ENCODE data around the gene NKD2. TPM values are rescaled to one million over a fixed set of nuclear protein-coding genes. Genes with fewer than 3 reads are reported as not detected.

NKD2 gene
- total RNA-seq, 2 experiments from 2014 or later: 0.41 to 1.1 TPM

GRCh38 chr5:1048861-1049838, 40.5 kb downstream of the NKD2 start:
- Mint-ChIP-seq H3K4me1 (ENCODE audit: low read depth) (no peaks in the 10 kb centered on the region), H3K36me3 (no peaks in the 10 kb centered on the region), H3K4me3 (no peak overlapping the region), H3K9me3 (peaks cover 45% of the 10 kb centered on the region), H3K27ac (no peak overlapping the region), H3K27me3 (no peaks in the 10 kb centered on the region)
- intact Hi-C loops (cut with micrococcal nuclease): no loop called here
- ChIA-PET POLR2A (no interaction called here), CTCF (no interaction called here)
- DNase-seq: no peak

- Mint-ChIP-seq H3K27ac (no peak overlapping the region), H3K4me1 (ENCODE audit: low read depth) (no peaks in the 10 kb centered on the region), H3K36me3 (no peaks in the 10 kb centered on the region), H3K27me3 (no peaks in the 10 kb centered on the region), H3K4me3 (no peak overlapping the region), H3K9me3 (peaks cover 29% of the 10 kb centered on the region)
- intact Hi-C loops (cut with micrococcal nuclease): no loop called here
- ChIA-PET CTCF (no interaction called here), POLR2A (no interaction called here)
- DNase-seq: no peak
Observed at GRCh38 chr5:1050423-1051365, 42.1 kb downstream of the NKD2 start.

GRCh38 chr5:1051366-1051720, 42.7 kb downstream of the NKD2 start:
- ChIA-PET CTCF (no interaction called here), POLR2A (no interaction called here)
- no peaks in the 10 kb centered on the region for H3K27me3 Mint-ChIP-seq
- no peaks in the 10 kb centered on the region for H3K4me1 Mint-ChIP-seq (ENCODE audit: low read depth)
- H3K9me3 Mint-ChIP-seq: peaks cover 23% of the 10 kb centered on the region
- intact Hi-C loops (cut with micrococcal nuclease): no loop called here
- no peak for DNase-seq
- no peaks in the 10 kb centered on the region for H3K36me3 Mint-ChIP-seq
- no peak overlapping the region for H3K27ac Mint-ChIP-seq
- no peak overlapping the region for H3K4me3 Mint-ChIP-seq

- H3K9me3 Mint-ChIP-seq: peaks cover 15% of the 10 kb centered on the region
- H3K36me3 Mint-ChIP-seq: no peaks in the 10 kb centered on the region
- H3K27ac Mint-ChIP-seq: no peak overlapping the region
- POLR2A ChIA-PET: no interaction called here
- H3K27me3 Mint-ChIP-seq: no peaks in the 10 kb centered on the region
- no peak for DNase-seq
- intact Hi-C loops (cut with micrococcal nuclease): no loop called here
- no peaks in the 10 kb centered on the region for H3K4me1 Mint-ChIP-seq (ENCODE audit: low read depth)
- CTCF ChIA-PET: no interaction called here
- H3K4me3 Mint-ChIP-seq: no peak overlapping the region
Observed at GRCh38 chr5:1052076-1052475, 43.5 kb downstream of the NKD2 start.

GRCh38 chr5:1052641-1053390, 44.2 kb downstream of the NKD2 start:
- ChIA-PET POLR2A (no interaction called here), CTCF (no interaction called here)
- Mint-ChIP-seq H3K9me3 (peaks cover 8% of the 10 kb centered on the region), H3K27me3 (no peaks in the 10 kb centered on the region), H3K4me1 (ENCODE audit: low read depth) (no peaks in the 10 kb centered on the region), H3K36me3 (no peaks in the 10 kb centered on the region), H3K4me3 (no peak overlapping the region), H3K27ac (no peak overlapping the region)
- DNase-seq: no peak
- intact Hi-C loops (cut with micrococcal nuclease): no loop called here

GRCh38 chr5:1053391-1054017, 44.9 kb downstream of the NKD2 start:
- POLR2A ChIA-PET: interaction anchor here (0.5 kb wide), 1 partner anchor 751 kb away, joined by 4 read pairs; no protein-coding TSS in a partner anchor
- H3K27ac Mint-ChIP-seq: no peak overlapping the region
- no peak for DNase-seq
- intact Hi-C loops (cut with micrococcal nuclease): no loop called here
- peaks cover 1% of the 10 kb centered on the region for H3K9me3 Mint-ChIP-seq
- no peak overlapping the region for H3K4me3 Mint-ChIP-seq
- no peaks in the 10 kb centered on the region for H3K36me3 Mint-ChIP-seq
- no peaks in the 10 kb centered on the region for H3K27me3 Mint-ChIP-seq
- H3K4me1 Mint-ChIP-seq (ENCODE audit: low read depth): no peaks in the 10 kb centered on the region
- CTCF ChIA-PET: no interaction called here

GRCh38 chr5:1054018-1054798, 45.6 kb downstream of the NKD2 start:
- Mint-ChIP-seq H3K27ac (no peak overlapping the region), H3K27me3 (no peaks in the 10 kb centered on the region), H3K36me3 (peaks cover under 1% of the 10 kb centered on the region), H3K9me3 (no peaks in the 10 kb centered on the region), H3K4me3 (no peak overlapping the region), H3K4me1 (ENCODE audit: low read depth) (no peaks in the 10 kb centered on the region)
- intact Hi-C loops (cut with micrococcal nuclease): no loop called here
- POLR2A ChIA-PET: interaction anchor here (0.5 kb wide), 1 partner anchor 752 kb away, joined by 4 read pairs; no protein-coding TSS in a partner anchor
- CTCF ChIA-PET: no interaction called here
- DNase-seq: no peak

GRCh38 chr5:1054799-1055775, 46.5 kb downstream of the NKD2 start:
- no peak for DNase-seq
- Mint-ChIP-seq H3K36me3 (peaks cover 3% of the 10 kb centered on the region), H3K4me3 (no peak overlapping the region), H3K27me3 (no peaks in the 10 kb centered on the region), H3K27ac (no peak overlapping the region), H3K4me1 (ENCODE audit: low read depth) (no peaks in the 10 kb centered on the region), H3K9me3 (no peaks in the 10 kb centered on the region)
- ChIA-PET POLR2A (no interaction called here), CTCF (no interaction called here)
- intact Hi-C loops (cut with micrococcal nuclease): no loop called here

GRCh38 chr5:1055896-1056610, 47.5 kb downstream of the NKD2 start:
- no peak overlapping the region for H3K4me3 Mint-ChIP-seq
- intact Hi-C loops (cut with micrococcal nuclease): no loop called here
- H3K27me3 Mint-ChIP-seq: no peaks in the 10 kb centered on the region
- no peaks in the 10 kb centered on the region for H3K9me3 Mint-ChIP-seq
- DNase-seq: no peak
- peaks cover 3% of the 10 kb centered on the region for H3K36me3 Mint-ChIP-seq
- ChIA-PET CTCF (no interaction called here), POLR2A (no interaction called here)
- no peak overlapping the region for H3K27ac Mint-ChIP-seq
- no peaks in the 10 kb centered on the region for H3K4me1 Mint-ChIP-seq (ENCODE audit: low read depth)

Data from activated CD4-positive, alpha-beta memory T cell treated with anti-CD3 and anti-CD28 coated beads for 36 hours (primary cell).